SHP77 treated with DMSO at 0.1 percent for 48 hours (cell line): Measurements from ENCODE around the gene U2AF1.
"Not testable (repeated sequence)": the region's sequence is repeated elsewhere in the genome, so short reads cannot be mapped to it uniquely, and the experiment has no call there.

ENCODE experiments used
- DNase-seq: peaks from one replicate; lab custom pipeline; 2025; lab: John Stamatoyannopoulos, UW

Gene U2AF1, protein sequence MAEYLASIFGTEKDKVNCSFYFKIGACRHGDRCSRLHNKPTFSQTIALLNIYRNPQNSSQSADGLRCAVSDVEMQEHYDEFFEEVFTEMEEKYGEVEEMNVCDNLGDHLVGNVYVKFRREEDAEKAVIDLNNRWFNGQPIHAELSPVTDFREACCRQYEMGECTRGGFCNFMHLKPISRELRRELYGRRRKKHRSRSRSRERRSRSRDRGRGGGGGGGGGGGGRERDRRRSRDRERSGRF

DNA sequence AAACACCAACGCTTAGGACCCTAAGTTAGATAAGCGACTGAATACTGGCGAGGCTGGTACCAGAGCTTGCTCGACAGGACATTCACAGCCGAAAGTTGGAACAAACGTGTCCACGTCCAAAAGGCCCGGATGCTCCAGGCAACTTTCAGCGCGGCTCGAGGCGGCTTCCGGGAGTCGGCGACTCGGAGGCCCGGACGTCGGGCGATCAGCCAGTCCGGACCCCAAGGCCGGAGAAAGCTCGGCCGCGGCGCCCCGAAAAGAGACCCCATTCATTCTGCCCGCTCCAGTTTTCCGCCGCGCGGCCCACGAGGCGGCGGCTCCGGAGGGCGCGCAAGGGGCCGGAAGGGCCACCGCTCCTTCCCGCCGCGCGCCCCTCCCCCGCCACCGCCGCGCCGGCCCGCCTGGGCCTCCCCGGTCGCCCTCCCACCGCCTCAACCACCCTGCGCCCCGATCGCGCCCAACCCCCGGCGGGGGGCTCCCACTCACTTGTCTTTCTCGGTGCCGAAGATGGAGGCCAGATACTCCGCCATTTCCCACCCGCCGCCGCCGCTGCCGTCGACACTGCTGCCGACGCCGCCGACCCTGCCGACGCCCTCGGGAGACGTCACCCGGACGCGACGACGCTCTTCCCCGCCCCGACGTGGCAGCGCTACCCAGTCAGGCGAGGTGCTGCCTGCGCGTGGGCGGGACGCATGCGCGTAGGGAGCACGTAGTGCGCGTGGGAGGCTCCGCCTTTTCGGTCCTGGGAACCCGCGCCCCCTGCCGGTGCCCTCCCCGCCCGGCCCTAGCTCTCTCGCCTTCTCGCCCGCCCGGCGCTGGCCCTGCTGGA, at the start of gene U2AF1:
Gene U2AF1, minus strand, starts transcription at position 606 of the 829 bp plus-strand sequence. Its CDS starts 76 bp downstream, at position 530.
- DNase-seq: not testable (repeated sequence)

DNA sequence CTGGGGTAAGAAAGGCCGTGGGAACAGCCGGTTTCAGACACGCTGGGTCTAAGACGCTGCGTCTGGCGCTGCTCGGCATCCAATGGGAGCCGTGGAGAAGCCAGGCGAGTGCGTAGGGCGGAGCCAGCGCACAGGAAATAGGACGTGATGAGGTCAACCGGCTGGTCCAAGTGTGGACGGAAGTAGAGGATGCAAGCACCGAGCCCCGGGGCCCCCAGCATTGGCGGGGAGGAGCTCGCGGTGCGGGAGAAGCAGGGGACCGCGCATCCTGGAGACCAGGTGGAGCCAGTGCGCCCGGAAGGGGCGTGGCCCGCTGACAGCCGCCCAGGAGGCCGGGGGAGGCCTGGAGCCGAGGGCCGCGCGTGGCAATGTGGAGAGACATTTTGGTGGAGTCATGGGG, 46.2 kb upstream of the U2AF1 start:
- not testable (repeated sequence) for DNase-seq

DNA sequence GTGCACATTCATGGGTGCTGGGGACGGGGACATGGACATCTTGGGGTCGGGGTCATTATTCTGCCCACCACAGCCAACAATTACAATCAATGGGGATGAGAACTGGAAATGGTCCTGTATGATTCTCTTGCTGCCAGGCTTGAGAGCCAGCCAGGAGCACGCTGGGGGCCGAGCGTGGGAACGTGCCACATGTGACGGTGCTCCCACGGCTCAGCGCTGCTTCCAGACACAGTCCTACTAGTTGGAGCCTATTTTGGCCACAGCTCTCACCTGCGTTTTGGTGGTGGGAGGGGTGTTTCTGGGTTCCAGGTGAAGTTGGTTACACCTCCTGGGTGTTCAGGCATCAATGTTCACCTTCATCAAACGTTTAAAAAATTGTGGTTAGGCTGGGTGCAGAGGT, 42.0 kb upstream of the U2AF1 start:
- not testable (repeated sequence) for DNase-seq

DNA sequence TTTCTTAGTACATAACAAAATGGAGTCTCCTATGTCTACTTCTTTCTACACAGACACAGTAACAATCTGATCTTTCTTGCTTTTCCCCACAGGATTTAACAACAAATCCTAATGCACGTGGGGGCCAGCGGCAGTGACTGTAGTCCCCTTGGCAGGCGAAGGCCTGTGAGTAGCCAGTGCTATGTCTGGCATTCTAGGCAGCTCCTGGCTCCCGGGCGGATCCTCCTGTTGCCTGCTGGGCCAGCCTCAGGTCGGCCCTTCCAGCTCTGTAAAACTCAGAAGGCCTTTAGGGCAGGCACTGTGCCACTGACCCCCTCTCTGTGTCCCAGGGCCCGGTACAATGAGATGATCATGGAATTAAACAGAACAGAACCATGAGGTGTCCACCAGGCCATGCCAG, 40.6 kb upstream of the U2AF1 start:
- DNase-seq: not testable (repeated sequence)

DNA sequence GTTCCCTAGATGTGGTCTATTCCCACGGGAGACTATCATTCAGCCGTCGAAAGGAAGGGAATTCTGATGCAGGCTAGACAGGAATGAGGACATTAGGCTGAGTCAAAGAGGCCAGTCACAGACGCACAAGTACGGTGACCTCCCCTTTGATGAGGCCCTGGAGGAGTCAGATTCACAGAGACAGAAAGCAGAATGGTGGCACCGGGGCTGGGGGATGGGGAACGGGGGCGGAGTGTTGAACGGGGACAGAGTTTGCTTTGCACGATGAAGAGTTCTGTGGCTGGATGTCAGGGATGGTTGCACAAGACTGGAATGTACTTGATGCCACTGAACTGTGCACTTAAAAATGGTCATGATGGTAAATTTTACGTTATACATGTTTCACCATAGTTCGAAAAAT, 39.3 kb upstream of the U2AF1 start:
- not testable (repeated sequence) for DNase-seq

DNA sequence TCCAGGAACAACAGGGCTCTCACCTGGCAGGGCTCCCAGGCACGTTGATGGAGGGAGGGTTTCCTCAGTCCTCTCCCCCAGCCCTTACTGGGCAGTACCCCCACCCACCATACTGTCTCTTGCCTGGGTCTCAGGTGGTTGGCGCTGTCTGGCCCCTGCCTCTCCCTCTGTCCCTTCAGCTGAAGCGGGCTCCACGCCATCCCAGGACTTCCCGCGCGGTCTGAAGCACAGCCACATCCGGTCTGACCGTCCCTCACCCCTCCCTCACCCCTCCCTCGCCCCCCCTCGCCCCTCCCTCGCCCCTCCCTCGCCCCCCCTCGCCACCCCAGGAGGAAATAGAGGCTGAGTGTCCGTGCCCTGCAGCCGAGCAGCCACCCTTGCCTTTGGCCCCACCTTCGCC, 34.0 kb upstream of the U2AF1 start:
- not testable (repeated sequence) for DNase-seq

DNA sequence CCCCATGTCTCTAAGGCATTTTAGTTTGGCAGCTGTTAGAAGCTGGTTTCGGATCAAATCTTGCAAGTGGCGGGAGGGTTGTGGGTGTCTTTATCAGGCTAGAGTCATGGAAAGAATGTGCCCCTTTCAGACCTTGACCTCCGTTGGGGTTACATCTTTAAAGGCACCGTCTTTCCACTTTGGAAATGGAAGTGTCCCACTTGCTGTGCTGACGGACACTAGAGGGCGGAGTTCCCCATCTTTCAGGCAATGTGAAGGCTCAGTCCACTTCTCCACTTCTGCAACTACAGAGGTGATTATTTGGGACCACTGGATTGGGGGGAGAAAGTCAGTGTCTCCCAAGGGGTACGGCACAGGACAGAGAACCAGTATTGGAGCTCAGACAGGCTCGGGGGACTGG, 31.6 kb upstream of the U2AF1 start:
- not testable (repeated sequence) for DNase-seq

DNA sequence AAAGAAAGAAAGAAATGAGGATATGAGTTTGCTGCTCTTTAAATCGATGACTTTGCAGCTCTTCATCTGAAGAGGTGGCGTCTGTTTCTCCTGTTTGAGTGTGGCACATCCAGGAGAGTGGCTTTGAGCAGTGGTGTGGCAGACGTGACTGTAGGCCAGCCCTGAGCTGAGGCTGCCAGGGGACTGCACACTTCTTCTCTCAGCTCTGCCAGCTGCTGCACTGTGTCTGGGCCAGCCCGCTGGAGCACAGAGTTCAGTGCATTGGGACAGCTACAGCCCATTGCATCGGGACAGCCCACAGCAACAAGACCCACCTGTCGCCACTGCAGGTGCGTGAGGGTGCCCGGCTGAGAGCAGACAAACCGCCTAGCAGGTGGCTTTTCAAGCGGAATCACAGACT, 27.1 kb upstream of the U2AF1 start:
- not testable (repeated sequence) for DNase-seq

DNA sequence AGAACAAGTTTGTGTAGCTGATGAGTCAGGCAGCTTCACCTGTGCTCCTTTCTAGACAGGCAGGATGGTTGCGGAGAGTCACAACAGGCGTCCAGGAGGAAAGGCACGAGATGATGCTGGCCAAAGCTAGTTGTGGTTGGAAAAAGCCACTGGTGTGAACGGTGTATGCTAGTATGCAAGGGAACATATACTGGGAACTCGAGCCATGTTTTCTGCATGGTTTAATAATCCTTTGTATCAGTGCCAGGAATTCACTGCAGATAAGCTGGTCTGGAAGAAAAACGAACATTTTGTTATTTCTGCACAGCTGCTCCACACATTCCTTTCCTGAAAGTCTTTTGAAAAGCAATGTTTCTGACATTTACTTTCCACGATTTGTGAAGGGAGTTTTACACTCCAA, 22.7 kb upstream of the U2AF1 start:
- DNase-seq: not testable (repeated sequence)

DNA sequence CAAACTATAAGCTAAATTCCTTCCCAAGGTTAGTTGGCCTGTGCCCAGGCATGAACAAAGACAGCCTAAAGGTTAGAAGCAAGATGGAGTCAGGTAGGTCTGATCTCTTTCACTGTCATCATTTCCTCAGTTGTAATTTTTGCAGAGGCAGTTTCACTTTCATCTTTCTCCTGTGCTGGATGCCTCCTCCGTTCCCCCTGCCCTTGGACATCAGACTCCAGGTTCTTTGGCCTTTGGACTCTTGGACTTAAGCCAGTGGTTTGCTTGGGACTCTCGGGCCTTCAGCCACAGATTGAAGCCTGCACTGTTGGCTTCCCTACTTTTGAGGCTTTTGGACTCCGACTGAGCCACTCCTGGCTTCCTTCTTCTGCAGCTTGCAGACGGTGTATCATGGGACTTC, 8.6 kb upstream of the U2AF1 start:
- not testable (repeated sequence) for DNase-seq

DNA sequence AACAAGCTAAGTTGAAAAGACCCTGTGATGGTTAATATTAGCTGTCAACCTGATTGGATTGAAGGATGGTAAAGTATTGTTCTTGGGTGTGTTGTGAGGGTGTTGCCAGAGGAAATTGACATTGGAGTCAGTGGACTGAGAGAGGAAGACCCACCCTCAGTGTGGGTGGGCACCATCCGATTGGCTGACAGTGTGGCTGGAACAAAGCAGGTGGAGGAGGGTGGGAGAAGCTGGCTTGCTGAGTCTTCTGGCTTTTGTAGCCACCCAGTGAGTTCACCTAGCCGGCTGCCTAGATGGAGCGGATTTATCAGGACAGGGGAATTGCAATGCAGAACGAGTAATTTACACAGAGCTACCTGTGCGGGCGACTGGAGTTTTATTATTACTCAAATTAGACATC, 7.1 kb upstream of the U2AF1 start:
- DNase-seq: not testable (repeated sequence)

DNA sequence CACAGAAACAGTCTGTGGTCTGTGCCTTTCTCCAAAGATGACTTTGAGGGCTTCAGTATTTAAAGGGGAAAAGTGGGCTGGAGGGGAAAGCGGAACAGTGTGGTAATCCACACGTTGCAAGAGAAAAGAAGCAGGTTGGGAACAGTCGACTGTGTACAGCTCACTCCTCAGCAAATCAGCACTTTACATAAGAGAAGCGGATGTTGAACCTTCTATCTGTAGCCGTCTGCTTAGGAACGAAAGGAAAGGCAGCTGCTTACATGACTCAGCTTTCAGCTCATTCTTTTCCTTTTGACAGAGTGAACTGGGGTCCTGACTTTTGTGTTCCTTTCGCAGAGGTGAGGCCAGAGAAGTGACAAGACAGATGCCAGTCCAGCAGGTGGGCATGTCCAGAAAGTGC, 1.6 kb upstream of the U2AF1 start:
- DNase-seq: not testable (repeated sequence)

DNA sequence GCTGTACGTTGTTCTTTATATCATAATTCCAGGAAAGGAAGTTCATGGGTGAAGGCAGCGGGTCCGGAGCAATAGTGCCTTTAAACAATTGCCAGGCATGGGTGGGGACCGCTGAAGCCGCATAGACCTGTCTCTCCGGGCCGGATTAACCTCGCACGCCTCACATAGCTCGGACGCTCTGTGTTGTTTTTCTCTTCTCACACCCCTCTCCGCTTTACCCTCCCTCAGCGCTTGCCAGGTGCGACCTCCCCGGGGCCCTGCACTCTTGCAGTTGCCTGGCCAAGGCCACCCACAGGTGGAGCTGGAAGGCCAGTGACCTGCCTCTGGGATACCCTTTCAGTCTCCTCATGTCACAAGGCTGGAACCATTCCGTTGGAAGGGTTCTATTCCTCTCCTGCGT, 807 bp upstream of the U2AF1 start:
- DNase-seq: not testable (repeated sequence)

DNA sequence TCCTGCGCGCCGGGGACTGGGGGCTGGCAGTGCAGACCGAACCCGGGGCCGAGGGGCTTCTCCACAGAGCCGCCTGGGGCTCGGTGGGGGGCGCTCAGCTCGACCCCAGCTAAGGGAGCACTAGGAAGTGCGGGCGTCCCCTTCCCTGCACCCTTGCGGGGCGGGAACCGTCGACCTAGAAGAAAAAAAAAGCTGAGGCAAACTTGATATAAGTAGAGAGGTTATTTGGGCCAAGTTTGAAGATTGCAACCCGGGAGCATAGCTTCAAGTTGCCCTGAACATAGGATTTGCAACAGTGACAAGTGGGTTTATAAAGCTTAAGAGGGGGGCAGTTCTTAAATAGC, 396 bp upstream of the U2AF1 start:
- not testable (repeated sequence) for DNase-seq

DNA sequence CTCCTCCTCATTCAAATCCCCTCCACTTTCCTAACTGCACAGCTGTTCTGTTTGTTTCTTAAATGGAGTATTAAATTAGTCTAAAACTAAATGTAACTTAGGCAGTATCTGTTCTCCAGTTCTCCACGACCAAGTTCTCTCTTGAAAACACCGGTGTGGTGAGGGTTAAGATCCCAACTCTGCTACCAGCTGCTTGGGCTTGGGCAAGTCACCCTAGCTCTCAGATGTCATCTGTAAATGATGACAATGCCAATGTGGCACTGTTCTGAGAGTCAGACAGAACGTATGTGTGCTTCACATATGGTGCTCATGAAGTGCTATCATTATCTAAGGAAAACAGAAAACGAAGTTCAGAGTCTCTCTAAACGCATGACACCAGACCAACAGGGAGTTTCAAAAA, 2.7 kb downstream of the U2AF1 start:
- DNase-seq: not testable (repeated sequence)

DNA sequence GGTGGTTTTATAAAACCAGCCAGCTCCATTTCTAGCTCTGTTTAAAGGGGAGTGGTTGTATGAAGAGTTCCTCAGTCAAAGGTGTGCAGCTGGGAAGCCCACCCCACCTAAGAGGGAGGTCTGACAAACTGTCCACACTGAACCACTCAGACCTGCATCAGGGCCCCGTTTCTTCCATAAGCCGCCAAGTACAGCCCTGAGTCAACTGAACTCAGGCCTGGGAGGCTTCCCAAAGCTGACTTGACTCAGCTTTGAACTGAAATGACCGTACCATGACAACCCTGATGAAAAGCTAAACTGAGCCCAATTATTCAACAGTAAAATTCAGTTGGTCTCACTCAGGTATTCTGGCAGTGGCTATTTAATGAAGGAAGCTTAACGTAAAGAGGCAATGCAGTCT, 5.1 kb downstream of the U2AF1 start:
- DNase-seq: not testable (repeated sequence)

DNA sequence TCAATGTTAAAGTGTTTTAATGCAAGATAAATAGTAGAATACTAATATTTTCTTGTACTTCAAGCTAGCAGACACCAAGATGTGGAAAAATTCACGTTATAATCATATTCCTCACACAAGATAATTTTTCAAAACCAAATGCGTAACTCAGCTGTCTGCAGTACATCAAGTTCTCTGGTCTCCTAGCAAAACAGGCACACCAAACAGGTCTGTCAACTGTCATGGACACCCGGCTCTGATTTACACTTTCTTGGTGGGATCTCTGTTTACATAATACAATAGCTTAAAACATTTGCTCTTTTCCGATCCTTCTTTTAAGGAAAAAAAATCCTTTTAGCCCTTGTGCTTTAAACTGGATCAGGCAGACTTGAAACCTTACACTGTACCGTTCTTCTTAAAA, 5.7 kb downstream of the U2AF1 start:
- not testable (repeated sequence) for DNase-seq

DNA sequence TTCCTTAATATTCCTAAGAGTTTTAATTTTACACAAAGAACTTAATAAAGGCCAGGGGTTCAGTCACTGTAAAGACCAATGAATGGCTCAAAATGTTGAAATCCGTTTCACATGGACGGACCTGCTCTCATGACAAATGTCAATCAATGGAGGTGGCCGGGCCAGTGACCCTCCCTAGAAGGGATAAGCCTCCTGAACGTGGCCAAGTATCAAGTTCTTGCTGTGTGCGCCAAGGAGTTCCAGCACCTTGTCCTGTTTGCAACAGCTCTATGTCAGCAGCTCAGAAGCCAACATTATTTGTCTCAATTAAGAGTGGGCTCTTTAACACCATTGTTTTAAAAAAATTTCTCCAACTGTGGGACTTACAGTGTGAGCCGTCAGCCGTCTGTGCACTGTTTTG, 6.4 kb downstream of the U2AF1 start:
- not testable (repeated sequence) for DNase-seq

DNA sequence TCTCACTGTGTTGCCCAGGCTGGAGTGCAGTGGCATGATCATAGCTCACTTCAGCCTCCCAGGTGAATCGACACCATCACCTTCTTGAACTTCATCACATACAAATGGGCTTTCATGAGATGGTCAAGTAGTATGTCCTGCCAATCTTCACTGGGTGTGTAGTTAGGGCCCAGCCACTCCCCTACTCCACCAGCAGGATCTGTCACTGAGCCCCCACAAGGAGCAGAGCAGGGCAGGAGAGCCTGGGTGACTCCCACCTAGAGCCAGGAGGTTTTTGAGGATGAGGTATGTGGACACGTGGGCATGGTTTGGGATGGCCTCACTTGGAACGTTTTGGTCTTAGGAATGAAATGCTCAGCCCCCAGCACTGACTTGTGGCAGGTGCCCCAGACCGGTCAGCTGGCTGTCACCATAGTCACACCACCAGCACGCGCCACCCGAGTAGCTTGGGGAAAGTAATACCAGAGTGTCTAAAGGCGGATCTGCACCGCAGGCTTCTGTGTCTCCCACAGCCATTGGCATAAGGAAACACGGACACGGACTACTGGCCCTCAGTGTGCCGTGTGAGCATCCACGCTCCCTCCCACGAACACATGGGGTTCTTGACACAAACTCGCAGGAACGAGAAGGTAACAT, 15.3 kb downstream of the U2AF1 start:
- DNase-seq: not testable (repeated sequence)

DNA sequence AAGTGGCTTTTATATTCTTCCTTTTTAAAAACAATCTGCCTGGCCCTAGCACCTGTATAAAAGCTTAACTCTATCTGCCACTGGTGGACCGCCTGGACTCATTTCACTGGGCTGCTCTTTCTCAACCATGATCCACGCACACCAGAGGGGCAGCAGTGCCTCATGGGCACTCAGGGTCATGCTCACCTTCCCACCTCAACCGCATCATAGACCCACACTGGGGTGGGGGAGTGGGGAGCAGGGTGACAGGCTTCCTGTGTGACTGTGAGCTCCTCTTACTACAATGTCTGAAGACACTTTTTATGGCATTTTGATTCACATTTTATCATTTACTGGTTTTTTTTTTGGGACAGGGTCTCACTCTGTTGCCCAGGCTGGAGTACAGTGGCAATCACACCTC, 16.4 kb downstream of the U2AF1 start:
- DNase-seq: not testable (repeated sequence)

DNA sequence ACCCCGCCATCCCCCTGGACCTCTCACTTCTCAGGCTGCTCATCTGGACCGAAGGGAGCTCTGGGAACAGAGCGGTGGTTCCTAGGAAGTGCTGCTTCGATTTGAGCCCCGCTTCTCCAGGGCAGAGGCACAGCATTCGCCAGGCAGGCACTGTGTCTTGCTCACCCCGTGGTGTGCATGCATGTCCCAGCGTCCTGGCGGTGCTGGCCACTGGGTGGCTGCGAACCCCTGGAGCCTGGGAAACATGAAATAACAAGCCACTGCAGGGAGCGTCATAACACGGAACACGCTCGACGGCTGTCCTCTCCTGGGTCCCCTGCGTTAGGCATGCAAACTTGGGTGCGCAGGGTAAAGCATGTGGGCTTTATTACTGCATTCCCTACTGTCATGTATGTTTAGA, 17.9 kb downstream of the U2AF1 start:
- not testable (repeated sequence) for DNase-seq

DNA sequence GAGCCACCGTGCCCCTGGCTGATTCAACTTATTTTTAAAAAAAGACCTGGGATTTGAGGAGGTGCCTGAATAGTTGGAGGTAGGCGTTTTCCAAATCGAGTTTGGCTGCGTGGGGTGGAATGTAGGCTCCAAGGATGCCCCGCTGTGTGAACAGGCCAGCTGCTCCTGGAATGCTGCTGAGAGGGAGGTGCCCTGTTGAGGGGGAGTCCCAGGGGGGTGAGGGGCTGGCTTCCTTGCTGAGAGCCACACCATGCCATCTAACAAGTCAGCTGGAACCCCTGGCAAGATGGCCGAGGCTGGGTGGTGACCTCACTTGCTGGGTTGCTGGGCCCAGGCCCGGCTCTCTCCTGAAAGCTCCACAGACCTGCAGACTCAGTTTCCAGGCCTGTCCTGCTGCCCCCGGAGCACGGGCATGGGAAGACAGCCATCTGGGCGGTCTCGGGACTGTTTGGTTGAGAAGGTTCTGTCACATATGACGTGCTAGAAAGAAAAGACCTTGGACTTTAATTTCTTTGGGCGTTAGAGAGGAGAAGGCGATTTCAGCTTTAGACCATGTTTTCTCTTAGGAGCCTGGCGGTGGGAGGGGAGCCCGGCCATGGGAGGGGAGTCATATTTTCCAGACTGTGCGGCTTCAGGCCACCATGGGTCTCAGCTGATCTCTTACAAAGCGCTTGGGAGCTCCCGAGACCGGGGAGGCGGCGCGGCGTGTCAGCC, 24.6 kb downstream of the U2AF1 start:
- not testable (repeated sequence) for DNase-seq
